Measurements from ENCODE around the gene RBMS1. TPM values are rescaled to one million over a fixed set of nuclear protein-coding genes. Genes with fewer than 3 reads are reported as not detected.

RBMS1 gene
- polyA plus RNA-seq, 1 donor from 2014 or later, result 8.4 TPM

GRCh38 chr2:160351956-160352355, 141.7 kb downstream of the RBMS1 start:
- no peak overlapping the region for H3K4me3 ChIP-seq (ENCODE audit: low read length)
- no peaks in the 10 kb centered on the region for H3K79me2 ChIP-seq (replicated peaks; ENCODE audit: insufficient read depth, low read length)
- no peaks in the 10 kb centered on the region for H3K9me2 ChIP-seq (ENCODE audit: insufficient read depth, low read length)
- TF ChIP-seq EZH2 (IDR thresholded peaks at IDR 0.05; ENCODE audit: borderline replicate concordance, insufficient read depth, low read length, poor library complexity, severe bottlenecking), result no peak
- TF ChIP-seq SMC3 (conservative IDR thresholded peaks at IDR 0.05; ENCODE audit: poor library complexity), result no peak
- no peak for TF ChIP-seq RAD21 (conservative IDR thresholded peaks at IDR 0.05)
- TF ChIP-seq TAF1 (IDR thresholded peaks at IDR 0.05; ENCODE audit: low read depth), result no peak
- no peak for TF ChIP-seq POLR2AphosphoS5 (IDR thresholded peaks at IDR 0.05)
- no peak for TF ChIP-seq MXI1 (conservative IDR thresholded peaks at IDR 0.05; ENCODE audit: poor library complexity, severe bottlenecking)
- no peak for TF ChIP-seq CTCF (IDR thresholded peaks at IDR 0.05; ENCODE audit: poor library complexity, severe bottlenecking)
- TF ChIP-seq EP300 (conservative IDR thresholded peaks at IDR 0.05; ENCODE audit: poor library complexity, severe bottlenecking), result no peak
- no peak for TF ChIP-seq REST (IDR thresholded peaks at IDR 0.05; ENCODE audit: borderline replicate concordance)
- no peaks in the 10 kb centered on the region for H3K36me3 ChIP-seq (ENCODE audit: insufficient read depth, low read length)
- H3K27me3 ChIP-seq (ENCODE audit: insufficient read depth, low read depth, low read length), result no peaks in the 10 kb centered on the region
- H2AFZ ChIP-seq (ENCODE audit: low read depth, low read length), result no peak overlapping the region
- no peaks in the 10 kb centered on the region for H4K20me1 ChIP-seq (ENCODE audit: insufficient read depth)
- H3F3A ChIP-seq (ENCODE audit: insufficient read depth, low read length, poor library complexity, severe bottlenecking), result no peaks in the 10 kb centered on the region
- H3K9ac ChIP-seq (ENCODE audit: low read length), result no peak overlapping the region
- H3K4me2 ChIP-seq (ENCODE audit: low read length), result no peak overlapping the region
- no peak overlapping the region for H3K27ac ChIP-seq (ENCODE audit: low read length)
- no peaks in the 10 kb centered on the region for H3K9me3 ChIP-seq (ENCODE audit: low read length)

- Histone ChIP-seq H3K4me3 (ENCODE audit: low read length) (no peak overlapping the region), H3K27me3 (ENCODE audit: insufficient read depth, low read depth, low read length) (no peaks in the 10 kb centered on the region), H3K27ac (ENCODE audit: low read length) (no peak overlapping the region), H4K20me1 (ENCODE audit: insufficient read depth) (no peaks in the 10 kb centered on the region), H3K36me3 (ENCODE audit: insufficient read depth, low read length) (no peaks in the 10 kb centered on the region), H3K9ac (ENCODE audit: low read length) (no peak overlapping the region), H3K79me2 (replicated peaks; ENCODE audit: insufficient read depth, low read length) (no peaks in the 10 kb centered on the region), H3F3A (ENCODE audit: insufficient read depth, low read length, poor library complexity, severe bottlenecking) (no peaks in the 10 kb centered on the region), H3K9me3 (ENCODE audit: low read length) (no peaks in the 10 kb centered on the region), H3K4me2 (ENCODE audit: low read length) (no peak overlapping the region), H3K9me2 (ENCODE audit: insufficient read depth, low read length) (no peaks in the 10 kb centered on the region), H2AFZ (ENCODE audit: low read depth, low read length) (no peak overlapping the region)
- TF ChIP-seq TAF1 (IDR thresholded peaks at IDR 0.05; ENCODE audit: low read depth) (no peak), RAD21 (conservative IDR thresholded peaks at IDR 0.05) (no peak), CTCF (IDR thresholded peaks at IDR 0.05; ENCODE audit: poor library complexity, severe bottlenecking) (no peak), EP300 (conservative IDR thresholded peaks at IDR 0.05; ENCODE audit: poor library complexity, severe bottlenecking) (no peak), REST (IDR thresholded peaks at IDR 0.05; ENCODE audit: borderline replicate concordance) (no peak), MXI1 (conservative IDR thresholded peaks at IDR 0.05; ENCODE audit: poor library complexity, severe bottlenecking) (no peak), EZH2 (IDR thresholded peaks at IDR 0.05; ENCODE audit: borderline replicate concordance, insufficient read depth, low read length, poor library complexity, severe bottlenecking) (no peak), SMC3 (conservative IDR thresholded peaks at IDR 0.05; ENCODE audit: poor library complexity) (no peak), POLR2AphosphoS5 (IDR thresholded peaks at IDR 0.05) (no peak)
These were observed 144.3 kb downstream of the RBMS1 start for GRCh38 chr2:160349306-160349705.

Measured in neural cell (in vitro differentiated cells).